ENCODE results near the gene GIGYF2.
"Not testable (repeated sequence)": the region's sequence is repeated elsewhere in the genome, so short reads cannot be mapped to it uniquely, and the experiment has no call there.

The GIGYF2 gene

DNA sequence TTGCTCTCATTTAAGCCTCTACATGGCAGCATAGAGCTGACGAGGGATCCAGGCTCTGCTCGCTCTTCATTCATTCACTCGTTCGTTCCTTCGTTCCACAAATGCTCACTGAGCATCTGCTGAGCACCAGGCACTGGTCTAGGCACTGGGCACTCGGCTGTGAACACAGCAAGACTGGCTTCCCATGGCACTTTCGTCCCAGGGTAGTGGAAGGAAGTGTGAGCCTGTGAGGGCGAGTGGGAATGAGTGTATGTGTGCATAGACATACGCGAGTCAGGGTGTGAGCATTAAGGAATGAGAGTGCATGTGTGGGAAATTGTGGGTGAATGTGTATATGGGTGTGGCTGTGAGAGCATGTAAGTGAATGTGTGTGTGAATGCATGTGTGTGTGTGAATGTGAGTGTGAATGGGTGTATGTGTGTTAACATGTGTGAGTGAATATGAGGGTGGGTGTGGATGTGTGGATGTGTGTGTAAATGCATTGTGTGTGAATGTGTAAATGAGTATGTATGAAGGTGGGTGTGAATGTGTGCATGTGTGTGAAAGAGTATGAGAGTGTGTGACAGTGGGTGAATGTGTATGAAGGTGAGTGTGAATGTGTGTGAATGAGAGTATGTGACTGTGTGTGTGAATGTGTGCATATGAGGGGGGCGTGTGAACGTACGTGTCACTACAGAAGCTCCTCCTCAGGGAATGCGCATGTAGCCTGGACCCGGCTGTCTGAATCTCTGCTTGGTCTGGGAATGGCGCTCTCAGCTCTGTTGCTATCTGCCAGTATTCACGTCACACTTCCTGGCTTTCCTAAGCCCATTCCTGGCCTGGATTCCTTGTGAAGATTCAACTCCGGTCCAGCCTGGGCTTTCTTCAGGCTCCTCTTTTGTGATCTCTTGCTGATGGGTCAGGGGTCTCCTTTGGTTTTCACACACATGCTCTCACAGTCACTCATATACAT, 201.7 kb downstream of the GIGYF2 start:
- no peak for DNase-seq

DNA sequence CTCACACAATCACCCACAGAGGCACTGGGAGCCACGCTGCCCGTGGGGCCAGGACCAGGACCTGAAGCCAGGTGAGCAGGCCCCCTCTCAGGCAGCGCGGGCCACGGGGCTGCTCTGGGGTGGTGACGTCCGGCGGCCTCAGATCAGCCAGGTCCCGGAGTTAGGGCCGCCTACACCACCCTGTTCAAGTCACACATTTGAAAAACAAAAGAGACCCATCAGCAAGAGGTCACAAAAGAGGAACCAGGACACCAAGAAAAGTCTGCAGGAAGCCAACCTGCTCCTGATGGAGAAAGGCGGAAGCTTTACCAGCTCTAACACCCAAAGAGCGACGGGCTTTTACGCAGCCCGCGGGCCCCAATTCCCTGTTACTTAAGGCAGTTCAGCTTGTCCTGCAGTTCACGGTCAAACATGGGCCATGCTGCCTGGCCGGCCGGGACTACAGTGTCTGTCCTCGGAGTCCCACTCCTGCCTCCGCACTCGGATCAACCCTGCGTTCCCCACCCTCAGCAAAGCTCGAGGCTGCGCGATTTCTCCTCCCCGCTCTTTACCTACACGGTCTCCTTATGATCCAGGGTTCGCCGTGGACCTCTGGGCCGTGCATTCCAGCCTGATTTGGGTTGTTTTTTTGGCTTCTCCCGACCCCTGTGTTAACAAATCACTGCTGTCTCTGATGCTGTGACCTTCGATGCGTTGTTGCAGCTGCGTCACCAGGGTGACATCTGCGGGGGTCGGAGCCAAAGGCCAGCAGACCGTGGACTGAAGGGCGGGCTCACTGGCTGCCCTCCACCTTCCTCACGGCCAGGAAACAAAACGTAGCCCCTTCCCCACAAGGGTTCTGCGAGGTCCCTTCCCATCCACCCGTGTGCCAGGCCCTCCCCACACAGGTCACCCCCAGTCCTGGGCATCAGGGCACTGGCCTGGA, 203.9 kb downstream of the GIGYF2 start:
- DNase-seq: no peak

DNA sequence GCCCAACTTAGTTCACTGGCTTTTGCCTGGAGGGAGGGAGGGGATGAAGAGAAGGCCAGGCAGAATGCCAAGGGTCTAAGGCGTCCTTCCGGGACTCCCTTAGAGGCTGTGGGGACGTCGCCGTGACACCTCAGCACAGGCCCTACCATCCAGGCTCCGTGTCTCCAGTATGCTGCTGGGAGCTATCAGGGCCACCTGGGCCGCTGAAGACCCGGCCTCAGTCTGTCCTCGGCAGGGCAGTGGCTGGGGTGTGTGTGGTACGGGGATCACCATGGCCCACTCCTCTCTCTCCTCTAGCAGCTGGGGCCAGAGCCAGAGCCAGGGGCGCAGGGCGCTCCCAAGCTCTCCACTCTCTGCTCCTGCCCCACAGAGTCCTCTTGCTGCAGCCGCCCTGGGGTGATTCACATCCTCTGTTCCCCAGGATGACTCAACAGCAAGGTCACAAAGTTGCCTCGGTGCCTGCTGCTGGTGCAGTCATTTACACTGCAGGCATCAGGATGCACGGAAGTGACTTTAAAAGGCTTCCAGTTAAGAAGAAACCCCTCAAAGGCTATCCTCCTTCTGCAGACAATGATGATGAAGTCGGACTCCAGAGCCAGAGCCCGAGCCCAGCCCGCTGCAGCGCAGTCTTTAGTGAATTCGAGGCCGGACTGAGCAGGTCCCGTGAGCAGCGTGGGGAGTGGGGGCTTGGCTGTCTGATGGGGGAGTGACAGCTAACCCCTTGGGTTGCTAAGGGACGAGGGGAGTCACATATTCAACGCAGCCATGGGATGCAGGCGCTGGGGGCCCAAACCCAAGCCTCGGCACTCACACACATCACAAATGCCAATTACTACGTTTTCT, 204.8 kb downstream of the GIGYF2 start:
- no peak for DNase-seq

- DNase-seq: no peak
Measured at GRCh38 chr2:232903989-232904388, 206.9 kb downstream of the GIGYF2 start.

DNA sequence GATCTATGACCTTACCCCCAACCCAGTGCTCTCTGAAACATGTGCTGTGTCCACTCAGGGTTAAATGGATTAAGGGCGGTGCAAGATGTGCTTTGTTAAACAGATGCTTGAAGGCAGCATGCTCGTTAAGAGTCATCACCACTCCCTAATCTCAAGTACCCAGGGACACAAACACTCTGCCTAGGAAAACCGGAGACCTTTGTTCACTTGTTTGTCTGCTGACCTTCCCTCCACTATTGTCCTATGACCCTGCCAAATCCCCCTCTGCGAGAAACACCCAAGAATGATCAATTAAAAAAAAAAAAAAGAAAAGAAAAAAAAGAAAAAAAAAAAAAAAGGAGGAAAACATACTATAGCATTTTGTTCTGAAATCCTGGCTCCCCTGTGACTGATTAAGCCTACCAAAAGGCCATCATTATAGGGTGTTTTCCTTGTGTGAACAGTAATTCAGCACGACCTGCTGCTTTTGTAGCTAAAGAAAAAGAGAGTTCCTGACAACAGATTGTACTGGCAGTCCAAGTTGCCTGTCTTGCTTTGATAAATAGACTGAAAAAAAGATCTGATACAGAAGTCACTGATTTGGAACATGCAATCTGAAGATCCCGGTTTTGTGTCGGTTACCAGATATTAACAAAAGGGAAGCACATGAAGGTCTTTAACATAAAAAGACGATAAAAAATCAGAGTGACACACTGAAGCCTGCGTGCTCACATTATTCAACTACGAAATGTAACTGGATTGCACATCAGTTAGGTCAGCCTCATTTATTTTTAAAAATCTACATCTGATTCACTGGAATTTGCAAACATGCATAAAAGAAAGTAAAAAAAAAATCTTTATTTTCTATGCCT, 210.0 kb downstream of the GIGYF2 start:
- not testable (repeated sequence) for DNase-seq

- DNase-seq: not testable (repeated sequence)
Measured at GRCh38 chr2:232907718-232908085, 210.6 kb downstream of the GIGYF2 start.

GRCh38 chr2:232908695-232909094, 211.6 kb downstream of the GIGYF2 start:
- DNase-seq: no peak
